Mammary microvascular endothelial cell (primary cell): ENCODE results near the gene OR5B17. TPM values are rescaled to one million over a fixed set of nuclear protein-coding genes. Genes with fewer than 3 reads are reported as not detected.

ENCODE experiments used
- total RNA-seq: library from RNA; depleted of rRNA; stranded (reverse); fragments of >200 nt; gene quantifications from 2 replicates; pipeline ENCODE4 v1.2.3, GENCODE V29; 2015

Gene OR5B17
- total RNA-seq: not detected in 2 replicates

GRCh38 chr11:58358969-58359368 is at the start of gene OR5B17:
TSS of gene OR5B17 (minus strand) at chr11:58359069. CDS start at chr11:58359069, 0 bp downstream.

GRCh38 chr11:58406774-58407173 is 47.9 kb upstream of the OR5B17 start, which contains the start of gene OR5B3:
TSS of gene OR5B3 (minus strand) at chr11:58406874. CDS start at chr11:58403409, 3,465 bp downstream.

Other genes with a start within 250 kb of the OR5B17 start
- gene OR9I1, start 233.5 kb downstream of the OR5B17 start, total RNA-seq: not detected in 2 replicates
- not detected in 2 replicates for gene OR9Q2, start 170.0 kb downstream of the OR5B17 start, total RNA-seq
- not detected in 2 replicates for gene OR1S2, start 154.9 kb downstream of the OR5B17 start, total RNA-seq
- not detected in 2 replicates for gene OR1S1, start 146.3 kb downstream of the OR5B17 start, total RNA-seq
- not detected in 2 replicates for gene OR10Q1, start 130.2 kb downstream of the OR5B17 start, total RNA-seq
- gene OR10W1, start 90.8 kb downstream of the OR5B17 start, total RNA-seq: not detected in 2 replicates
- gene OR5B3, start 47.8 kb upstream of the OR5B17 start, total RNA-seq: not detected in 2 replicates
- not detected in 2 replicates for gene OR5B2, start 69.1 kb upstream of the OR5B17 start, total RNA-seq
- not detected in 2 replicates for gene OR5B12, start 83.2 kb upstream of the OR5B17 start, total RNA-seq
- not detected in 2 replicates for gene OR5B21, start 149.0 kb upstream of the OR5B17 start, total RNA-seq
- 6.0 and 6.9 TPM in 2 replicates for gene LPXN, start 216.8 kb upstream of the OR5B17 start, total RNA-seq
- gene ZFP91, start 220.0 kb upstream of the OR5B17 start, total RNA-seq: 40.8 and 47.3 TPM in 2 replicates